ENCODE results near the gene TRIM37.

- TF ChIP-seq CTCF (IDR thresholded peaks at IDR 0.05; ENCODE audit: insufficient read depth, low read depth, low read length) (no peak), EZH2 (IDR thresholded peaks at IDR 0.05; ENCODE audit: insufficient read depth, low read length) (no peak)
Observed at GRCh38 chr17:59062509-59062908, 44.2 kb downstream of the TRIM37 start.

Data from astrocyte (in vitro differentiated cells and primary cell).